Tibial nerve (tissue), 4 donors: ENCODE results near the gene GNG14. TPM values are rescaled to one million over a fixed set of nuclear protein-coding genes. Genes with fewer than 3 reads are reported as not detected.

Experiments used
- DNase-seq, 2 donors: peaks; one replicate each; pipeline ENCODE4 v3.0.0-alpha.2; 2019; ENCODE audit warnings: low spot score in 2 of 2
- H3K27ac ChIP-seq, 4 donors: fragments of 200-600 bp; sonication (generic) in 3 of 4; one replicate each; pipeline ENCODE4 v1.5.1; 2017 to 2019; ENCODE audit warnings: mild to moderate bottlenecking in 1 of 4
- H3K27me3 ChIP-seq, 2 donors: fragments of 200-600 bp; sonication (generic) in 1 of 2; one replicate each; pipeline versions ENCODE4 v1.5.1 to v1.6.0; 2017 to 2019
- H3K36me3 ChIP-seq, 3 donors: fragments of 200-600 bp; sonication (generic); one replicate each; pipeline ENCODE4 v1.5.1; 2018 to 2019
- H3K4me1 ChIP-seq, 4 donors: fragments of 200-600 bp; sonication (generic) in 3 of 4; one replicate each; pipeline ENCODE4 v1.5.1; 2017 to 2019
- H3K4me3 ChIP-seq, 4 donors: fragments of 200-600 bp; sonication (generic) in 3 of 4; one replicate each; pipeline ENCODE4 v1.5.1; 2017 to 2019; ENCODE audit warnings: mild to moderate bottlenecking in 1 of 4, moderate library complexity in 1 of 4
- H3K9me3 ChIP-seq, 4 donors: fragments of 200-600 bp; sonication (generic) in 3 of 4; one replicate each; pipeline ENCODE4 v1.5.1; 2017 to 2019
- EP300 ChIP-seq, 2 donors: sonication (generic); formaldehyde crosslinking; IDR thresholded peaks; one replicate each; pipeline ENCODE4 v1.6.1; 2017; ENCODE audit warnings: antibody characterized with exemption in 2 of 2, mild to moderate bottlenecking in 1 of 2
- POLR2A ChIP-seq, 2 donors: fragments of 450-650 bp; IDR thresholded peaks; one replicate each; pipeline ENCODE4 v1.6.1; 2017; ENCODE audit warnings: antibody characterized with exemption in 2 of 2, mild to moderate bottlenecking in 2 of 2, moderate library complexity in 2 of 2
- WGBS, 2 donors: methylation state at CpG; one replicate each; pipeline ENCODE4 v1.1.5; 2018; 5-methylcytosine and 5-hydroxymethylcytosine counted together
- total RNA-seq, 4 donors: library from RNA; depleted of rRNA; stranded (reverse); fragments of >200 nt; gene quantifications; one replicate each; pipeline ENCODE4 v1.1.0, GENCODE V29; 2016
- TF ChIP-seq, protein P1 (sequence below), 5 experiments: fragments of 200-600 bp in 3 of 5; fragments of 450-650 bp in 2 of 5; sonication (generic) in 3 of 5; IDR thresholded peaks; one replicate each; pipeline ENCODE4 v1.5.1; 2016 to 2019; ENCODE audit warnings: antibody characterized with exemption in 5 of 5, mild to moderate bottlenecking in 3 of 5, moderate library complexity in 2 of 5

The GNG14 gene
- total RNA-seq, 4 donors from 2014 or later: not detected

DNA sequence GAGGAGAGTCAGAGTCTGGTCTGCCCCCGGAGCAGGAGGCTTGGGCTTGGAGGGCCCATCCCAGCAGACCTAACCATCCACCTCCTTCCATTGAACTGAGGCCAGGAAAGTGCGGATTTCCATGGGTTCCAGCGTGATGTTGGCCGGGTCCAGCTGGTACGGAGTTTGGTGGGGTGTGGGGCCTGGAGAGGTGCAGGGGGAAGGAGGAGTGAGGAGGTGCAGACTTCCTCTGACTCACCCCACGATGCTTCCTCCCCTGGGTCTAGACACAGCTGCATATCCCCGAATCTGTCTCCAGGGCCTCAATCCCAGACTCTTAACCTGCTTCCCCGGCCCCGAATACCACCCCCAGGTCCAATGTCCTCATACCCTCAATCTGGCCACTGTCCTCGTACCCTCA lies 41.2 kb upstream of the GNG14 start:
- DNase-seq: no peak
- H3K27ac ChIP-seq: no peak overlapping the region
- no peak overlapping the region for H3K4me3 ChIP-seq
- no peak for TF ChIP-seq POLR2A (IDR thresholded peaks at IDR 0.05)
- 77 to 87% methylated on average over 10 of the region's 10 CpGs for WGBS, 2 donors
- H3K9me3 ChIP-seq: no peaks in the 10 kb centered on the region
- peaks cover 0 to 16% (median 7%) of the 10 kb centered on the region in 4 donors for H3K4me1 ChIP-seq
- H3K27me3 ChIP-seq: no peaks in the 10 kb centered on the region
- H3K36me3 ChIP-seq: peaks cover 0 to 18% (median 0%) of the 10 kb centered on the region in 3 donors

DNA sequence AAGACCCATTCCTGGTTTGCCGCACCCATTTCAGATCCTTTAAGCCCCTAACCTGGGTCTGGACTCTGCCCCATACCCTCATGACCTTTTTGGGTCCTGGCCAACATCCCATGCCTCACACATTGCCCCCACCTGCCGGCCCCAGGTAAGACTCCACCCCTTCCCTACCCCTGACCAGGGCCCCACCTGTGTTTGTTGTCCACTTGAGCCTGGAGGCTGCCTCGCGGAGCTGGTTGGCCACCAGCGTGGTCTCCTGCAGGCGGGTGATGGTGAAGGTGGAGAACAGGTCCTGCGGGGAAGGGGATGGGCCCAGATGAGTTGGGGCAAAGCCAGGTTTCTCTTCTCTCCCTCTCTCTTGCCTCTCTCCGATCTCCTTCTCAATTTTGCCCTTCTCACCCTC lies 40.8 kb upstream of the GNG14 start:
- 67 to 84% methylated on average over 8 of the region's 8 CpGs for WGBS, 2 donors
- H3K9me3 ChIP-seq: no peaks in the 10 kb centered on the region
- DNase-seq: no peak
- H3K4me3 ChIP-seq: no peak overlapping the region
- no peaks in the 10 kb centered on the region for H3K27me3 ChIP-seq
- H3K36me3 ChIP-seq: peaks cover 0 to 23% (median 0%) of the 10 kb centered on the region in 3 donors
- TF ChIP-seq, protein P1, sequence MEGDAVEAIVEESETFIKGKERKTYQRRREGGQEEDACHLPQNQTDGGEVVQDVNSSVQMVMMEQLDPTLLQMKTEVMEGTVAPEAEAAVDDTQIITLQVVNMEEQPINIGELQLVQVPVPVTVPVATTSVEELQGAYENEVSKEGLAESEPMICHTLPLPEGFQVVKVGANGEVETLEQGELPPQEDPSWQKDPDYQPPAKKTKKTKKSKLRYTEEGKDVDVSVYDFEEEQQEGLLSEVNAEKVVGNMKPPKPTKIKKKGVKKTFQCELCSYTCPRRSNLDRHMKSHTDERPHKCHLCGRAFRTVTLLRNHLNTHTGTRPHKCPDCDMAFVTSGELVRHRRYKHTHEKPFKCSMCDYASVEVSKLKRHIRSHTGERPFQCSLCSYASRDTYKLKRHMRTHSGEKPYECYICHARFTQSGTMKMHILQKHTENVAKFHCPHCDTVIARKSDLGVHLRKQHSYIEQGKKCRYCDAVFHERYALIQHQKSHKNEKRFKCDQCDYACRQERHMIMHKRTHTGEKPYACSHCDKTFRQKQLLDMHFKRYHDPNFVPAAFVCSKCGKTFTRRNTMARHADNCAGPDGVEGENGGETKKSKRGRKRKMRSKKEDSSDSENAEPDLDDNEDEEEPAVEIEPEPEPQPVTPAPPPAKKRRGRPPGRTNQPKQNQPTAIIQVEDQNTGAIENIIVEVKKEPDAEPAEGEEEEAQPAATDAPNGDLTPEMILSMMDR (IDR thresholded peaks at IDR 0.05): no peak
- TF ChIP-seq EP300 (IDR thresholded peaks at IDR 0.05) (no peak), POLR2A (IDR thresholded peaks at IDR 0.05) (no peak)
- H3K27ac ChIP-seq: no peak overlapping the region
- H3K4me1 ChIP-seq: peaks cover 0 to 16% (median 7%) of the 10 kb centered on the region in 4 donors

DNA sequence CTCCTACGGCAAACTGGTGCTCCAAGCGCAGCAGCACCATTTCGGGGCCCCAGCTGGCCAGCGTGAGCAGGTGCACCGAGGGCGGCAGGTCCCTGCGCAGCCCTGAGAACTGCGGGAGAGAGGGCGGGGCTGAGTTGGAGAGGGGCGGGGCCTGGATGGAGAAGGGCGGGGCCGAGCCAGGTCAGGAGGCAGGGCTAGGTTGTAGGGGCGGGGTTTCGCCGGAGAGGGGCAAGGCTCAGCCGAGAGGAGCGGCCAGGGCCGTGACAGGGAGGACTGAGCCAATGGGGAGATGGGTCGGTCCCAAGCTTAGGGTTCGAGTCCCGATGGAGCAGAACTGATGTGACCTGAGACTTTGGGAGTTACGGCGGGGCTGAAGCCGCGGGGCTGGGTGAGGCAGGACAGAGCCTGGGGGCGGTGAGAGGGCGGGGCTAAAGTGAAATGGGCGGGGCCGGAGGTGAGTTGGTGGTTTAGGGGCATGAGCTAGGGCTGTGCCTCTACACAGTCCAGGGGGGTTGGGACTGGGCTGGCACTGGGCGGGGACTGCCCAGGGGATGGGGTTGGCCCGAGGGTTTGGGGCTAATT lies 40.2 kb upstream of the GNG14 start:
- 14 to 23% methylated on average over 30 of the region's 31 CpGs for WGBS, 2 donors
- peaks cover 0 to 28% (median 0%) of the 10 kb centered on the region in 3 donors for H3K36me3 ChIP-seq
- peaks cover 0 to 16% (median 7%) of the 10 kb centered on the region in 4 donors for H3K4me1 ChIP-seq
- H3K4me3 ChIP-seq: peak overlapping the region in 3 of 4 donors; percentile 4 to 40 (median 20)
- no peaks in the 10 kb centered on the region for H3K27me3 ChIP-seq
- TF ChIP-seq, protein P1 (IDR thresholded peaks at IDR 0.05): no peak
- no peak for TF ChIP-seq EP300 (IDR thresholded peaks at IDR 0.05)
- no peak for TF ChIP-seq POLR2A (IDR thresholded peaks at IDR 0.05)
- DNase-seq: peak in 1 of 2 donors; percentile 18
- H3K27ac ChIP-seq: no peak overlapping the region
- no peaks in the 10 kb centered on the region for H3K9me3 ChIP-seq

DNA sequence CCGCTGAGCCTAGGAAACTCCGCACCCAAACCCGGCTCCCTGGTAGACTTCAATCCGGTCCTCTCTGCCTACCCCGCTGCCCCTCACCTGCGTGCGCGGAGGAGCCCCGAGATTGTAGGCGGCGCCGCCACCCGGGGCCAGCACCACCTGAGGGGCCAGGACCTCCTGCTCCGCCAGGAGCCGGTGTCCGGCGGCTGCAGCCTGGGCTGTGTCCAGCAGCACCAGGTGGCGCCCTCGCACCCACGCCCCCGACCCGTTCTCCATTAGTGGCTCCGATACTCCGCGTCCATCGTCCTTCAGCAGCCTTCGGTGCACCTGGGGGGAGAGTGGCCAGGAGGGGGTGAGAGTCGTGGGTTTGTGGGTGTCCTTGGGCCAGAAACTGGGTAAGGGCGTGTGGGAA lies 39.7 kb upstream of the GNG14 start:
- H3K4me1 ChIP-seq: peaks cover 0 to 16% (median 7%) of the 10 kb centered on the region in 4 donors
- no peak overlapping the region for H3K27ac ChIP-seq
- H3K36me3 ChIP-seq: peaks cover 0 to 28% (median 0%) of the 10 kb centered on the region in 3 donors
- WGBS, 2 donors: 11 to 18% methylated on average over 28 to 29 of the region's 29 CpGs
- no peaks in the 10 kb centered on the region for H3K27me3 ChIP-seq
- DNase-seq: no peak
- no peaks in the 10 kb centered on the region for H3K9me3 ChIP-seq
- H3K4me3 ChIP-seq: peak overlapping the region in 3 of 4 donors; percentile 4 to 40 (median 20)
- TF ChIP-seq, protein P1 (IDR thresholded peaks at IDR 0.05): no peak
- TF ChIP-seq POLR2A (IDR thresholded peaks at IDR 0.05) (no peak), EP300 (IDR thresholded peaks at IDR 0.05) (no peak)

DNA sequence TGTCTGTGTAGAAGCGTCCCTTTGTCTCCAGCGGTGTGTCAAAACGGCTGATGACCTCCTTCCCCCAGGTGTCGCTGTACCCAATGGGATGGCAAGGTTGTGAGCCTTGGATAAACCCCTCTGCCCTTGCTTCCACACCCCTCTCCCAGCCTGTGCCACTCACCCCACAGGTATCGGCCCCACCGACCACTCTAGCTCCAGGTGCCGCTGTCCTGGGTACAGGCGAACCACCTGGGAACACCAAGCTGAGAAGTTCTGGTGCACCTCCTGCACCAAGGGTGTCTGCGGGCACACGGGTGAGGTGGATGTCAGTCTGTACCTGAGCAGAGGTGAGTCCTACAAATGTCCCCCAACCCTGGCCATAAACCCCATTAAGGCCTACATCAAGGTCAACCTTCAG lies 37.9 kb upstream of the GNG14 start:
- DNase-seq: no peak
- Histone ChIP-seq H3K36me3 (peaks cover 0 to 38% (median 3%) of the 10 kb centered on the region in 3 donors), H3K4me3 (no peak overlapping the region), H3K4me1 (peaks cover 0 to 16% (median 7%) of the 10 kb centered on the region in 4 donors), H3K27me3 (no peaks in the 10 kb centered on the region), H3K9me3 (no peaks in the 10 kb centered on the region), H3K27ac (no peak overlapping the region)
- WGBS, 2 donors: 94 to 97% methylated on average over 10 of the region's 10 CpGs
- TF ChIP-seq, protein P1 (IDR thresholded peaks at IDR 0.05): no peak
- TF ChIP-seq POLR2A (IDR thresholded peaks at IDR 0.05) (no peak), EP300 (IDR thresholded peaks at IDR 0.05) (no peak)
